ENCODE data around the gene SURF6.
"Not testable (repeated sequence)": the region's sequence is repeated elsewhere in the genome, so short reads cannot be mapped to it uniquely, and the experiment has no call there.

SURF6 gene

DNA sequence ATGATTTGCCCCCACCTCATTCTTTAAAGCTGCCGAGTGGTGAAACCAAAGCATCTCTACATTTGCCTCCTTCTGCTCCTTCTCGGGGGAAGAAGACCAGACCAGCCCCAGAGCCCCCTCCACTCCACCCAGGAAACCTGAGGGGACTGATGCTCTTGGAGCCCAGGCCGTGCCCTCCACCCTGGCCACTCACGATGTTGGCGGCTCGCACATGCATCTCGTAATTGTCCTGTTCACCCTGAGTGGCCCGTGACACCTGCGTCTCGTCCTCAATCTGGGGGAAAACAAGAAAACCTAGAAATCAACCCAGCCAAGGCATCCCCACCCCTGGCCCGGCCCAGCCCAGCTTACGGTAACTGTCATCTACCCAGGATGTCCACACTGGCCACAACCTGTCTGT is 9.0 kb upstream of the SURF6 start:
- Mint-ChIP-seq H3K27ac (no peak overlapping the region), H3K4me1 (peaks cover 52% of the 10 kb centered on the region), H3K27me3 (no peaks in the 10 kb centered on the region), H3K9me3 (no peaks in the 10 kb centered on the region), H3K36me3 (peaks cover 18% of the 10 kb centered on the region), H3K4me3 (no peak overlapping the region)

DNA sequence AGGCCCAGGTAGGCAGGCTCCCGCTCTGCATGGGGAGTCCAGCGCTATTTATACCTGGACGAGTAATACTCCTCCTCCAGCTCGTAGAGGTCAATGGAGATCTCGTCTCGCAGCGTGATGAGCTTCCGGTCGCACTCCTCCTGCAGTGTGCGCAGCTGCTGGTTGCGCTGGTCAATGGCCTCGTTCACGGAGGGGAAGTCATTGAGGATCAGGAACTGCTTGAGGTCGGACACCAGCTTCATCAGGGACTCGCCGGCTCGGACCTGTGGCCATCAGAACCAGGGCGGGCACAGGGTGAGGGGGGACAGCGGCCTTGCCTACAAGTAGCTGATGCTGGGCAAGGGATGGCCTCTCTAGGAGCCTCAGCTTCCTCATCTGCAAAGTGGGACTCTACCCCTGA is 8.1 kb upstream of the SURF6 start:
- no peak overlapping the region for H3K4me3 Mint-ChIP-seq
- H3K27ac Mint-ChIP-seq = no peak overlapping the region
- H3K9me3 Mint-ChIP-seq = no peaks in the 10 kb centered on the region
- H3K36me3 Mint-ChIP-seq = peaks cover 11% of the 10 kb centered on the region
- no peaks in the 10 kb centered on the region for H3K27me3 Mint-ChIP-seq
- H3K4me1 Mint-ChIP-seq = peaks cover 53% of the 10 kb centered on the region

DNA sequence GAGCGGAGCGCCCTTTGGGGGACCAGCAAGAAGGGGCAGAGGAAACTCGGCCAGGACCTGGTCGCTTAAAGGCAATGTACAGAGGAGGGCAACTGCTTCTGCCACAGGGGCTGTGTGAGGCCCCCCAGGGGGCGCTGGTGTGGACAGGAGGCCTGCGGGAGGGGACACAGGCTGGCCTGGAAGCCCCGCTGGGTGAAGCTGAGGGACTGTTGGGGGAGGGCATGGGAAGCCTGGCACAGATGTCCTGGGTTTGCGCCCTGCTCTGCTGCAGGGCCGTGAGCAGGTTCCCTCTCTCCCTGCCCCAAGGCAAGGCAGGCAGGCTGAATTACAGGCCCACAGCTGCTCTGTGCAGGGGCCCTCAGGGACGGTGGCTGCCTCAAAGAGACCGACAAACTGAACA is 6.6 kb upstream of the SURF6 start:
- no peaks in the 10 kb centered on the region for H3K27me3 Mint-ChIP-seq
- peaks cover 4% of the 10 kb centered on the region for H3K36me3 Mint-ChIP-seq

DNA sequence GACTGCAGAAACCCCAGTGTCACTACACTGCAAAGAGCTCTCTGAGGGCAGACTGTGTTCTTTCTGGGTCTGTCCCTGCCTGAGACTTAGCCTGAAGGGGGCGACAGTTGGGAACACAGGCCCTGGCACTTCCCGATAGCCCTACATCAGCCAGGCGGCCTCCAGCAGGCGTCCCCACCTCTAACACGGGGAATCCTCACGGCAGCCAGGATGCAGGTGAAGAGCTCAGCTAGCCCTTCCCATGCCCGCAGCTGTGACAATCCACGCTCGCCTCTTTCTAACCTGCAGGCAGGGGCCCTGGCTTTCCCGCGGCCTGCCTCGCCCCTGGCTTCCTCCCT is 6.0 kb upstream of the SURF6 start:
- Mint-ChIP-seq H3K27me3 (no peaks in the 10 kb centered on the region), H3K9me3 (no peaks in the 10 kb centered on the region), H3K4me1 (peaks cover 47% of the 10 kb centered on the region), H3K4me3 (no peak overlapping the region), H3K27ac (peak overlapping the region; percentile 59), H3K36me3 (peaks cover 4% of the 10 kb centered on the region)

More for the DNA sequence above, 6.6 kb upstream of the SURF6 start:
- Mint-ChIP-seq H3K4me1 (peaks cover 49% of the 10 kb centered on the region), H3K27ac (no peak overlapping the region), H3K9me3 (no peaks in the 10 kb centered on the region), H3K4me3 (no peak overlapping the region)

DNA sequence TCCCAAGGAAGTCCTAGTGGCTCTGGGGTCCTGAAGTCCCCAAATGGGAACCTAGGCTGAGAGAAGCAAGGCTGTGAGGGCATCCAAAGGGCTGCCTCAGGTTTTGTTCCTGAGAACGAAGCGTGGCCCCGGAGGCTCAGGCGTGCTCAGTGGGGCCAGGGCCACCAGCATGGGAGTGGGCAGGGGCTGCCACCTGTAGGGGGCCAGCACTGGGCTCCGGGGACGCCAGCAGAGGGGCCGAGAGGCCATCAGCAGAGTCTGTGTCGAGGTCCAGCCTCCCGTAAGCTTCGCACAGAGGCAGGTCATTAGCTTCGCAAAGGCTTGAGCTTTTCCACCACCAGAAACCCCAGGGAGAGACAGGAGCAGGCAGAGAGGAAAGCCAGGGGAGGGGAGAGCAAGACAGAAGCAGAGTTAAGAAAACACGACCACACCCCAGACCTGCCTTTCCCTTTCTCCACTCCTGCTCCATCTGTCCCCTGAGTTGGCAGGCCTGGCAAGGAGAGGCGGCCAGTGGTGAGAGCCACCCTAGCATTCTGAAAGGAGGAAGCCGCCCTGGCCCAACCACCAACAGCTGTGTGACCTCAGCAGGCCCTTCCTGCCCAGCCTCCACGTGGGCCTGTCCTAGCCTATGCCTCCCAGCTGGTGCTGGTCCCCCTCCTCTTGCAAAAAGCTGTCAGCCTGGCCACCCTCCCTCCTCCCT is 5.5 kb upstream of the SURF6 start:
- peak overlapping the region; percentile 59 for H3K27ac Mint-ChIP-seq
- no peaks in the 10 kb centered on the region for H3K27me3 Mint-ChIP-seq
- no peak overlapping the region for H3K4me3 Mint-ChIP-seq
- peaks cover 45% of the 10 kb centered on the region for H3K4me1 Mint-ChIP-seq
- peaks cover 4% of the 10 kb centered on the region for H3K36me3 Mint-ChIP-seq
- H3K9me3 Mint-ChIP-seq = no peaks in the 10 kb centered on the region

DNA sequence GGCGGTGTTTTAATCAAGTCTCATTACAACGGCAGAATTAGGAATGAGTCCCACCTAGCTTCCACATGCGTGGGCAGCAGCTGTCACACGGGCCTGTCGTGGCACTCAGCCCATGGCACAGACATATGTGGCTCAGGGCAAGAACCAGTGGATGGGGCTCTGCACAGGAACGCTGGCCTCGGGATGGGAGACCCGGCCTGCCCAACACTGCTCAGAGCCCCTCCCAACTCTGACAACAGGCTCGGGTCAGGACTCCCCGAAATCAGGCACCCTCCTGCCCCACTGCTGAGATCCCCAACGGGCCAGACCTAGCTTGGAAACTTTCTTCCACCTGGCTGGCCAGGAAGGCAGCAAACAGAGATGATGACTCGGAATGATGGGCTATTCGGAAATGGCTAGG is 4.9 kb upstream of the SURF6 start:
- H3K36me3 Mint-ChIP-seq = peaks cover 7% of the 10 kb centered on the region
- no peak overlapping the region for H3K4me3 Mint-ChIP-seq

DNA sequence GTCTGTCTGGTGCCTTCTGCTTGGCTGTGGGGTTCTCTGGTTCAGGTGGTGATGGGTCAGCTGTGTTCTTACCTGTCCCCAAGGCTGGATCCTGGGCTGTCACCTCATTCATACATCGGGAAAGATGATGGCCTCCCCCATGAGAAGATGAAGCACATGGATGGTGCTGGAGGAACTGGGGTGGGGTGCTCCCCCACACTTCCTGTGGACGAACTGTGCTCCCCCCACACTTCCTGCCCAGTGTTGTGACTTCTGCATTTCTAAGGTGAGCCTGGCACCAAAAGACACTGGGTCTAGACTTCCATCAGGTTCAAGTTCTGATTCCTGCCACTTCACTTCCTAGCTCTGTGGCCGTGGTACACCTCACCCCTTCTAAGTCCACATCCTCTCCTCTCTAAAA is 4.3 kb upstream of the SURF6 start:
- Mint-ChIP-seq H3K4me1 (peaks cover 44% of the 10 kb centered on the region), H3K9me3 (no peaks in the 10 kb centered on the region), H3K27me3 (no peaks in the 10 kb centered on the region), H3K36me3 (peaks cover 10% of the 10 kb centered on the region), H3K27ac (peak overlapping the region; percentile 74), H3K4me3 (peak overlapping the region; percentile 36)

More for the DNA sequence above, 4.9 kb upstream of the SURF6 start:
- no peaks in the 10 kb centered on the region for H3K27me3 Mint-ChIP-seq
- H3K27ac Mint-ChIP-seq = no peak overlapping the region
- H3K4me1 Mint-ChIP-seq = peaks cover 41% of the 10 kb centered on the region
- no peaks in the 10 kb centered on the region for H3K9me3 Mint-ChIP-seq

DNA sequence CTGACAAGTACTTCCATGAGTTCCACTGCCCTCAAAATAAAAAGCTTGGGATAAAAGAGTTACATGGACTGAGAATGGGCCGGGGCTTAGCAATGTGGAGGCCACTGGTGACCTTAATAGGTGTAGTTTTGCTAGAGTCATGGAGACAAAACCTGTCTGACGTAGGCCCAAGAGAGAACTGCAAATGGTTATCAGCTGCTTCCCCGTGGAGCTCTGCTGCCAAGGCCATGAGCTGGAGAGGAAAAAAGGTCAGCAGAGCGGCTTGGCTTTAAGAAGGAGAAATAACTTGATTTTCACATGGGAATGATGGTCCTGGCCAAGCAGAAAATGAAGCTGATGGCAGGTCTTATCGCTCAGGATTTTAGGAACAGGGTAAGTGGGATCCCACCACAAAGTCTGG is 3.7 kb upstream of the SURF6 start:
- H3K27me3 Mint-ChIP-seq = no peaks in the 10 kb centered on the region
- H3K27ac Mint-ChIP-seq = peak overlapping the region; percentile 81
- peaks cover 13% of the 10 kb centered on the region for H3K36me3 Mint-ChIP-seq
- H3K9me3 Mint-ChIP-seq = no peaks in the 10 kb centered on the region
- no peak overlapping the region for H3K4me3 Mint-ChIP-seq
- H3K4me1 Mint-ChIP-seq = peaks cover 47% of the 10 kb centered on the region

DNA sequence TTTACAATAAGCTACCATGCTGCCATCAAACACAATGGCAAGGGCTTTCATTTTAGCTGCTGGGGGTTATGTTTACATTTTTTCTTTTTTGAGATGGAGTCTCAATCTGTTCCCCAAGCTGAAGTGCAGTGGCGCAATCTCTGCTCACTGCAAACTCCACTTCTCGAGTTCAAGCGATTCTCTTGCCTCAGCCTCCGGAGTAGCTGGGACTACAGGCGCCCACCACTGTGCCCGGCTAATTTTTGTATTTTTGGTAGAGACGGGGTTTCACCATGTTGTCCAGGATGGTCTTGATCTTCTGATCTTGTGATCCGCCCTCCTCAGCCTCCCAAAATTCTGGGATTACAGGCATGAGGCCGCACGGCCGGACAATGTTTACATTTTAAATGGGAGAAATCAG is 1.1 kb downstream of the SURF6 start:
- Mint-ChIP-seq H3K27ac (peak overlapping the region; percentile 82), H3K4me3 (peak overlapping the region; percentile 95), H3K36me3 (peaks cover 21% of the 10 kb centered on the region), H3K4me1 (peaks cover 37% of the 10 kb centered on the region)
- H3K9me3 Mint-ChIP-seq, H3K27me3 Mint-ChIP-seq: not testable (repeated sequence)

DNA sequence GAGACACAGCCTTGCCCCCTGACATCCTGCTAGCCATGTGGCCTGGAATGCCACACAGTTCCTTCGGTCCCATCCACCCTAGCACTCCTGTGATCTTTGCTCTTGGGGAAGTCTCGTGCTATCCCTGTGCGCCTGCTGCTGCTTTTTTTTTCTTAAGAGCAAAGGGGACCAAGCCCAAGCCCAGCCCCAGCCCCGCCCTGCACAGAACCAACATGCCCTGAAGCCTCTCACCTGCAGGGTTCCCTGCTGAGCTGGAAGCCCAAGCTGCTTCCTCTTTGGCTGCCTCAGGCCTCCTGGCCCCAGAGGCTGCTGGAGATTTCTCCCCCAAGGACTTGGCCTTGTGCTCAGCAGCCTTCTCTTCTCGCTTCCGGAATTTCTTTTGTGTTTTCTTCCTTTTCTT is 1.8 kb downstream of the SURF6 start:
- Mint-ChIP-seq H3K9me3 (no peaks in the 10 kb centered on the region), H3K4me1 (peaks cover 34% of the 10 kb centered on the region), H3K36me3 (peaks cover 21% of the 10 kb centered on the region), H3K4me3 (peak overlapping the region; percentile 95), H3K27me3 (no peaks in the 10 kb centered on the region), H3K27ac (peak overlapping the region; percentile 65)

DNA sequence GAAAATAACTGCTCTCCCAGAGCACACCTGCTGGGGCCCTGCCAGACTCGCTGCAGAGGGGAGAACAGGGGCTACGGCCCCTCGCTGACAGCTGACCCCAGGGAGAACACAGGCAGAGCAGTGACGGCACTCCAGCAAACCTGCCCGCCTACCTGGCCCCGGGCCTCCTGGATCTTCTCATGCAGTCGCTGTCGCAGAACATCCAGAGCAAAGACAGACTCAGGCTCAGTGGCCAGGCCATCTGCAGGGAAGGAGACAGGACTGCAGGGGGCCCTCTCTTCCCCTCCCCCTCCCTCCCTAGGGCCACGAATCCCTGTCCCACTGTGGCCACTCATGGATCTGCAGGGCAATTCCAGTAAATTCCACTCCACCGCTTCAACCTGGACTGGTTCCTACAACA is 2.4 kb downstream of the SURF6 start:
- H3K27me3 Mint-ChIP-seq = no peaks in the 10 kb centered on the region
- peak overlapping the region; percentile 57 for H3K4me3 Mint-ChIP-seq
- H3K36me3 Mint-ChIP-seq = peaks cover 19% of the 10 kb centered on the region
- peaks cover 36% of the 10 kb centered on the region for H3K4me1 Mint-ChIP-seq
- peak overlapping the region; percentile 65 for H3K27ac Mint-ChIP-seq
- H3K9me3 Mint-ChIP-seq = no peaks in the 10 kb centered on the region

DNA sequence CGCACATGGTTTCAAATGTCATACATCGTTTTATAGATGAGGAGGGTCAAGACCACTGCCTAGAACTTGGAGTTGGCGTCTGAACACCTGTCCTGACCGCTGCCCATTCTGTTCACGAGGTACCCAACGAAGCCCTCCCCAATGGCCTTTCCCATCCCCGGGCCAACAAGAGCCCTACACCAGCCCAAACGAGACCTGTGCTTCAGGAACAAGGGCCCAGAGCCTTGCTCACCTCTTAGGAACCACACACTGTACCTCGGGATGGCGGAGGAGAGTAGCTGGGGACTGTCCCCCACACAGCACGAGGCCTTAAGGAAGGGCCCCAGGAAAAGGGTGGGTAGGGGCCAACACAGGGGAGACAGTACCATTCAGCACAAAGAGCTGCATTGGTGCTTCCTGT is 3.0 kb downstream of the SURF6 start:
- Mint-ChIP-seq H3K9me3 (no peaks in the 10 kb centered on the region), H3K27me3 (no peaks in the 10 kb centered on the region), H3K27ac (peak overlapping the region; percentile 23), H3K36me3 (peaks cover 19% of the 10 kb centered on the region), H3K4me1 (peaks cover 39% of the 10 kb centered on the region), H3K4me3 (peak overlapping the region; percentile 7)

DNA sequence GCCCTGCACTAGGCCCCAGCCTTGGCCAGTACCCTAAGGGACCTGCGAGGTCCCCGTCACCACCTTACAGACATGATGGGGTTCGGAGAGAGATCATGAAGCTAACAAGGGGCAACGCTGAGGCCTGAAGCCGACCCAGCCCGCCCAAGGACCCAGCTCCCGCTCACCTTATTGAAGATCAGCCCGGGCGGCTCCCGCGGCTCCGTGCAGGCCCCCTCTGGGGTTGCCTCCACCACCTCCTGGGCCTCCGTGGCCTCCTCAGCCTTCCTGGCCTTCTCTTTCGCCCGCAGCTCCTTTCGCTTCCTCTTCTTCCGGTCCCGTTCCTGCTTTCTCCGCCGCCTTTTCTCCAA is 3.6 kb downstream of the SURF6 start:
- no peak overlapping the region for H3K4me3 Mint-ChIP-seq
- no peaks in the 10 kb centered on the region for H3K27me3 Mint-ChIP-seq
- H3K27ac Mint-ChIP-seq = no peak overlapping the region
- H3K4me1 Mint-ChIP-seq = peaks cover 39% of the 10 kb centered on the region
- no peaks in the 10 kb centered on the region for H3K9me3 Mint-ChIP-seq
- peaks cover 19% of the 10 kb centered on the region for H3K36me3 Mint-ChIP-seq

DNA sequence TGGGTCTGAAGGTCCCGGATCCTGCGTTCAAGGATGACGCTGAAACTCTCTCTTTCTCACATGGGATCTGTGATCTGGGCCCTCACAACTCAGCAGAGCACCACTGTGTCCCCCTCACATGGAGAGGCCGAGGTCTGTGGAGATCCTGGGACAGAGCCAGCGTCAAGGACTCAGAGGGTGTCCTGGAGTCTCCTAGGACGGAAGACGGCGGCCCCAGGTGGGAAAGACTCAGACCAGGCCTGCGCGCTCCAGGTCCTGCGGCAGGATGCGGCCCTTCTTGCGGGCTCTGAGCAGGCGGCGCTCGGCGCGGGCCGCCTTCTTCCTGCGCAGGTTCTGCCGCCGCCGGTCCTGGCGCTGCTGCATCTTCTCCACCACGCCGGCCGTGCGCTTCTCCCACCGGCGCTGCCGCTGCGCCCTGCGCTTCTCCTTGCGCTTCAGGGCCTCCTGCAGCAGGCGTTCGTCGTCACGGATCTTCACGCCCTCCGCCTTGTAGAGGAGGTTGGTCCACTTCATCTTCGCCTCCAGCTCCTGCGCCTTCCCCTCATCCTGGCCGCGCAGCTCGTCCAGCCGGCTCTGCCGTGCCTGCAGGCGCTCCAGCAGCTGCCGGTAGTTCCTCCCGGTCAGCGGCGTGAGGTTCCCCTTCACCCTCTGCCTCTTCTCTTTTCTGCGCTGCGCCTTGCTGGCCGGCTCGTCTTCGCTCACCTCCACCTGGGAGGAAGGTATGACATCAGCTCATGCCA is 4.2 kb downstream of the SURF6 start:
- Mint-ChIP-seq H3K9me3 (no peaks in the 10 kb centered on the region), H3K27me3 (no peaks in the 10 kb centered on the region), H3K4me1 (peaks cover 39% of the 10 kb centered on the region), H3K36me3 (peaks cover 19% of the 10 kb centered on the region), H3K27ac (no peak overlapping the region), H3K4me3 (no peak overlapping the region)

DNA sequence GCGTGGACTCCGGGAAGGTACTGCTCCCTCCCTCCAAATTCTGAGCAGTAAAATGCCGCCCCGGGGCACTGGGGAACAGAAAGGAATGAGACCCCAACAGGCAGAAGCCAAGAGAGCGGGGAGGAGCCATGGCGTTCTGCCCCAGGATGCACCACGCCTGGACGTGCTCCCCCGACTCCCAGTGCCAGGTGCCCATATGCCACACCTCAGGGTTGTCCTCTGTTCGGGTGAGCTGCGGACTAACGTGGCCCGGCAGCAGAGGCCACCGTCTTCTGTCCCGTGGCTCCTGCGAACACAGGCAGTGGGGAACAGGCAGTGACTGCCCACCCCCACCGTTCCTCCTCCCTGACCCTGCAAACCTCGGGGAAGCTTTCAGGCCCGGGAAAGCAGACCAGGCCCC is 4.8 kb downstream of the SURF6 start:
- peaks cover 18% of the 10 kb centered on the region for H3K36me3 Mint-ChIP-seq

DNA sequence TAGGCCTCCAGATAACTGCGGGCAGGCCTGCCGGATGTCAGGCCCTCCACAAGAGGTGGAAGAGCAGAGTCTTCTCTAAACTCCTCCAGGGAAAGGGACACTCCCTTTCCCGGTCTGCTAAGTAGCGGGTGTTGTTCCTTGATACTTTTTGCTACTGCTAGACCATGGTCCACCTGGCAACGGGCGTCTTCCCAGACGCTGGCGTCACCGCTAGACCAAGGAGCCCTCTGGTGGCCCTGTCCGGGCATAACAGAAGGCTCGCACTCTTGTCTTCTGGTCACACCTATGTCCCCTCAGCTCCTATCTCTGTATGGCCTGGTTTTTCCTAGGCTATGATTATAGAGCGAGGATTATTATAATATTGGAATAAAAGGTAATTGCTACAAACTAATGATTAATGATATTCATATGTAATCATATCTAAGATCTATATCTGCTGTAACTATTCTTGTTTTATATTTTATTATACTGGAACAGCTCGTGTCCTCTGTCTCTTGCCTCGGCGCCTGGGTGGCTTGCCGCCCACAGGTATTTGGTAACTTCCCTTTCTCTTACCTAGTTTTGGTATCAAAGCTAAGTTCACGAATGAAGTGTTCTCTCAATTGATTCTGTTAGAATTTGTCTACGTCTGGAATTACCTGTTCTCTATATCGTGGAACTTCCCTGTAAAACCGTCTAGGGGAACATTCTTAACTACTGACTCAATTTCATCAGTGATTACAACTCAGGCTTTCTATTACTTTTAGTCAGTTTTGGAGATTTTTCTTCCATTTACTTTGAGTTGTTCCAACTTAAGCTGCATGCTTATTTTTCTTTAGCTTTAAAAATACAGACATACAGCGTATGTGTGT is 6.5 kb downstream of the SURF6 start:
- not testable (repeated sequence) for H3K9me3 Mint-ChIP-seq, H3K4me3 Mint-ChIP-seq, H3K27me3 Mint-ChIP-seq
- Mint-ChIP-seq H3K36me3 (peaks cover 11% of the 10 kb centered on the region), H3K4me1 (peaks cover 26% of the 10 kb centered on the region), H3K27ac (peak overlapping the region; percentile 59)

More for the DNA sequence above, 4.8 kb downstream of the SURF6 start:
- H3K4me1 Mint-ChIP-seq = peaks cover 33% of the 10 kb centered on the region
- H3K27ac Mint-ChIP-seq = no peak overlapping the region
- H3K27me3 Mint-ChIP-seq = no peaks in the 10 kb centered on the region
- H3K4me3 Mint-ChIP-seq = no peak overlapping the region
- no peaks in the 10 kb centered on the region for H3K9me3 Mint-ChIP-seq
